Cardiac muscle cell (in vitro differentiated cells and primary cell): ENCODE results near the gene C9orf78. TPM values are rescaled to one million over a fixed set of nuclear protein-coding genes. Genes with fewer than 3 reads are reported as not detected.
"Not testable (repeated sequence)": the region's sequence is repeated elsewhere in the genome, so short reads cannot be mapped to it uniquely, and the experiment has no call there.

Experiments used
- DNase-seq, 2 donors: peaks; one replicate each; pipeline versions ENCODE4 v3.0.0 to v3.0.0-alpha.2; 2010 to 2017; ENCODE audit warnings: low read depth in 1 of 2, low spot score in 1 of 2
- H3K27ac ChIP-seq: fragments of 200-600 bp; sonication (generic); 2 replicates; pipeline ENCODE4 v1.5.1; 2016
- H3K27me3 ChIP-seq: fragments of 200-600 bp; sonication (generic); 2 replicates; pipeline ENCODE4 v1.6.0; 2016; ENCODE audit warnings: control low read depth
- H3K36me3 ChIP-seq: fragments of 200-600 bp; sonication (generic); 2 replicates; pipeline ENCODE4 v1.5.1; 2016; ENCODE audit warnings: control low read depth
- H3K4me1 ChIP-seq: fragments of 200-600 bp; sonication (generic); 2 replicates; pipeline ENCODE4 v1.8.1; 2017; ENCODE audit warnings: low read depth, mild to moderate bottlenecking, mixed run types
- H3K4me3 ChIP-seq: fragments of 200-600 bp; sonication (generic); 2 replicates; pipeline ENCODE4 v1.5.1; 2016; ENCODE audit warnings: mild to moderate bottlenecking
- H3K9me3 ChIP-seq: fragments of 200-600 bp; sonication (generic); 2 replicates; pipeline ENCODE4 v1.5.1; 2017; ENCODE audit warnings: low read depth, mild to moderate bottlenecking, control low read depth
- CTCF ChIP-seq: IDR thresholded peaks from 2 replicates; pipeline ENCODE4 v1.5.1; 2012; ENCODE audit warnings: low read depth, mild to moderate bottlenecking, low read length
- polyA plus RNA-seq: library from polyadenylated mRNA; unstranded; fragments of >200 nt; fragmentation: Nextera tagmentation; extraction: Ambion mirVana; gene quantifications from 2 replicates; pipeline ENCODE4 v1.2.1, GENCODE V29; 2016
- total RNA-seq: library from RNA; depleted of rRNA; stranded (reverse); fragments of >200 nt; gene quantifications from 2 replicates; pipeline ENCODE4 v1.2.3, GENCODE V29; 2016

Gene C9orf78
- total and polyA plus RNA-seq, 2 experiments from 2014 or later: 56.5 to 66.5 TPM

GRCh38 chr9:129785866-129786265, 49.2 kb downstream of the C9orf78 start:
- H3K27me3 ChIP-seq: peaks cover 9% of the 10 kb centered on the region
- no peak overlapping the region for H3K27ac ChIP-seq
- no peaks in the 10 kb centered on the region for H3K9me3 ChIP-seq
- no peak for TF ChIP-seq CTCF
- no peak for DNase-seq
- no peaks in the 10 kb centered on the region for H3K4me1 ChIP-seq
- H3K4me3 ChIP-seq: no peak overlapping the region
- no peaks in the 10 kb centered on the region for H3K36me3 ChIP-seq

- not testable (repeated sequence) for DNase-seq, H3K36me3 ChIP-seq, H3K4me3 ChIP-seq, H3K9me3 ChIP-seq, H3K27me3 ChIP-seq, H3K27ac ChIP-seq, H3K4me1 ChIP-seq
Observed at GRCh38 chr9:129784970-129785369, 50.1 kb downstream of the C9orf78 start.

- Histone ChIP-seq H3K36me3 (no peaks in the 10 kb centered on the region), H3K27me3 (peaks cover 9% of the 10 kb centered on the region), H3K4me1 (no peaks in the 10 kb centered on the region), H3K9me3 (no peaks in the 10 kb centered on the region), H3K27ac (no peak overlapping the region), H3K4me3 (no peak overlapping the region)
- TF ChIP-seq CTCF: peak; percentile 90
- peak; percentile 82 to 86 for DNase-seq
Observed at GRCh38 chr9:129783516-129784361, 51.3 kb downstream of the C9orf78 start.

GRCh38 chr9:129781981-129782380, 53.1 kb downstream of the C9orf78 start:
- Histone ChIP-seq H3K4me1 (no peaks in the 10 kb centered on the region), H3K36me3 (no peaks in the 10 kb centered on the region), H3K27ac (no peak overlapping the region), H3K4me3 (no peak overlapping the region), H3K9me3 (no peaks in the 10 kb centered on the region), H3K27me3 (peaks cover 4% of the 10 kb centered on the region)
- TF ChIP-seq CTCF: no peak
- DNase-seq: peak in 1 of 2 donors; percentile 53

GRCh38 chr9:129781131-129781530, 53.9 kb downstream of the C9orf78 start:
- H3K4me1 ChIP-seq: no peaks in the 10 kb centered on the region
- no peaks in the 10 kb centered on the region for H3K9me3 ChIP-seq
- H3K27ac ChIP-seq: no peak overlapping the region
- H3K4me3 ChIP-seq: no peak overlapping the region
- no peak for DNase-seq
- H3K27me3 ChIP-seq: no peaks in the 10 kb centered on the region
- TF ChIP-seq CTCF: no peak
- H3K36me3 ChIP-seq: no peaks in the 10 kb centered on the region

GRCh38 chr9:129779560-129780190, 55.4 kb downstream of the C9orf78 start:
- no peak for TF ChIP-seq CTCF
- H3K36me3 ChIP-seq: no peaks in the 10 kb centered on the region
- no peaks in the 10 kb centered on the region for H3K9me3 ChIP-seq

More at GRCh38 chr9:129779560-129780190, 55.4 kb downstream of the C9orf78 start:
- no peak overlapping the region for H3K27ac ChIP-seq
- DNase-seq: no peak
- H3K4me1 ChIP-seq: no peaks in the 10 kb centered on the region
- no peaks in the 10 kb centered on the region for H3K27me3 ChIP-seq
- H3K4me3 ChIP-seq: no peak overlapping the region
